GM12865 (cell line): Measurements from ENCODE around the gene MAD2L1.

Experiments used
- DNase-seq: peaks from one replicate; pipeline ENCODE4 v3.0.0; 2010; ENCODE audit warnings: low read depth
- H3K4me3 ChIP-seq: 2 replicates; pipeline ENCODE4 v1.5.1; 2011; ENCODE audit warnings: mild to moderate bottlenecking, low read depth, low read length, control low read depth
- TF ChIP-seq, protein P1 (sequence below): IDR thresholded peaks from 2 replicates; pipeline ENCODE4 v1.5.1; 2011; ENCODE audit warnings: low read length, control low read depth, low read depth, inconsistent platforms; ENCODE audit not compliant: insufficient read depth; ENCODE audit errors: missing control alignments

MAD2L1 gene

DNA sequence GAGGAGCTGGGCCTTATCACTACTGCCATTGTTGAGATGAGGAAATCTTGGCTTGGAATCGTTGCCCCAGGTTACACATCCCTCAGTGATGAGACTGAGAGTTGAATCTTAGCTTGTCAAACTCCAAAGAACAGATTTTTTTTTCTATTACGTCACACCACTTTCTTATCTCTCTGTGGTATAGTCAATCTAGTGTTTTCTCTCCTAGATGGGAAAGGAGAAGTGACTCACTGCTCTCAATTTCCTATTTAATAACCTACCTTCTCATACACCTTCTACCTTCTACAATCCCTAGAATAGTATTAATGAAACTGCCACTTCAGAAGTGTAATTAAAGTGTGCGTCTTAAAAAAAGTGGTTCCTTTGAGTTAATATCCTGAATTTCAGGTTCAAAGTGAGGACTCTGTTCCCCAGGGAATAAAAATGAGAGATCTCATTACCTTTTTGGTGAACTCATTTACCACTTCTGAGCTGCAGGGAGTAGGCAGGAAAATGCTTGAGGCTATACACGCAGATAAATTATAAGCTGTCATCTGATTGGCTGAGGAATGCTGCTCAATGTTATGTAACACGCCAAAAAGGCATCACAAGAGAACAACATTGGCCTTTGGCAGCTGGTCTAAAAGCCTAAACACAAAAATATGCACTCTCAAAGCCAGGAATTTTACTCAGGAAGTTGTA is 59.3 kb downstream of the MAD2L1 start:
- TF ChIP-seq, protein P1, sequence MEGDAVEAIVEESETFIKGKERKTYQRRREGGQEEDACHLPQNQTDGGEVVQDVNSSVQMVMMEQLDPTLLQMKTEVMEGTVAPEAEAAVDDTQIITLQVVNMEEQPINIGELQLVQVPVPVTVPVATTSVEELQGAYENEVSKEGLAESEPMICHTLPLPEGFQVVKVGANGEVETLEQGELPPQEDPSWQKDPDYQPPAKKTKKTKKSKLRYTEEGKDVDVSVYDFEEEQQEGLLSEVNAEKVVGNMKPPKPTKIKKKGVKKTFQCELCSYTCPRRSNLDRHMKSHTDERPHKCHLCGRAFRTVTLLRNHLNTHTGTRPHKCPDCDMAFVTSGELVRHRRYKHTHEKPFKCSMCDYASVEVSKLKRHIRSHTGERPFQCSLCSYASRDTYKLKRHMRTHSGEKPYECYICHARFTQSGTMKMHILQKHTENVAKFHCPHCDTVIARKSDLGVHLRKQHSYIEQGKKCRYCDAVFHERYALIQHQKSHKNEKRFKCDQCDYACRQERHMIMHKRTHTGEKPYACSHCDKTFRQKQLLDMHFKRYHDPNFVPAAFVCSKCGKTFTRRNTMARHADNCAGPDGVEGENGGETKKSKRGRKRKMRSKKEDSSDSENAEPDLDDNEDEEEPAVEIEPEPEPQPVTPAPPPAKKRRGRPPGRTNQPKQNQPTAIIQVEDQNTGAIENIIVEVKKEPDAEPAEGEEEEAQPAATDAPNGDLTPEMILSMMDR = no peak

More for the DNA sequence above, 59.3 kb downstream of the MAD2L1 start:
- no peak overlapping the region for H3K4me3 ChIP-seq
- no peak for DNase-seq
